ENCODE data around the gene TRIM17. TPM values are rescaled to one million over a fixed set of nuclear protein-coding genes. Genes with fewer than 3 reads are reported as not detected.
A peak's percentile ranks its signal among the peaks of the same experiment; 100 is the strongest.

TRIM17 gene
- total RNA-seq (ENCODE audit: low replicate concordance): 7.8 and 9.4 TPM in 2 replicates
- long read RNA-seq: 0 reads

- peak; percentile 77 for TF ChIP-seq CTCF (conservative IDR thresholded peaks at IDR 0.05)
- H3K36me3 Mint-ChIP-seq: no peaks in the 10 kb centered on the region
- no peaks in the 10 kb centered on the region for H3K9me3 Mint-ChIP-seq
- peaks cover 7% of the 10 kb centered on the region for H3K27me3 Mint-ChIP-seq
- no peak for DNase-seq (ENCODE audit: extremely low spot score, unreplicated experiment)
- peak within 1 kb of the TSS; percentile 88 for H3K27ac Mint-ChIP-seq
- H3K4me3 Mint-ChIP-seq: peak within 1 kb of the TSS; percentile 85
- H3K4me1 Mint-ChIP-seq (ENCODE audit: unreplicated experiment): peaks cover 13% of the 10 kb centered on the region
Measured at GRCh38 chr1:228416217-228416933, at the start of gene TRIM17. TRIM17 (minus strand) TSS chr1:228416861; CDS start chr1:228415072, 1,789 bp downstream.

GRCh38 chr1:228465571-228466146 lies 49.0 kb upstream of the TRIM17 start:
- peaks cover 69% of the 10 kb centered on the region for H3K27me3 Mint-ChIP-seq
- H3K4me3 Mint-ChIP-seq: peak overlapping the region; percentile 94
- H3K9me3 Mint-ChIP-seq: no peaks in the 10 kb centered on the region
- H3K36me3 Mint-ChIP-seq: no peaks in the 10 kb centered on the region
- no peak for TF ChIP-seq CTCF (conservative IDR thresholded peaks at IDR 0.05)
- no peak overlapping the region for H3K27ac Mint-ChIP-seq
- no peak for DNase-seq (ENCODE audit: extremely low spot score, unreplicated experiment)
- peaks cover 17% of the 10 kb centered on the region for H3K4me1 Mint-ChIP-seq (ENCODE audit: unreplicated experiment)

- H3K27me3 Mint-ChIP-seq: peaks cover 71% of the 10 kb centered on the region
- no peak for TF ChIP-seq CTCF (conservative IDR thresholded peaks at IDR 0.05)
- no peaks in the 10 kb centered on the region for H3K36me3 Mint-ChIP-seq
- peak overlapping the region; percentile 79 for H3K27ac Mint-ChIP-seq
- H3K9me3 Mint-ChIP-seq: no peaks in the 10 kb centered on the region
- H3K4me1 Mint-ChIP-seq (ENCODE audit: unreplicated experiment): peaks cover 18% of the 10 kb centered on the region
- H3K4me3 Mint-ChIP-seq: peak overlapping the region; percentile 94
- DNase-seq (ENCODE audit: extremely low spot score, unreplicated experiment): no peak
Measured at GRCh38 chr1:228465141-228465540, 48.5 kb upstream of the TRIM17 start.

GRCh38 chr1:228464487-228464983 lies 47.9 kb upstream of the TRIM17 start:
- Mint-ChIP-seq H3K36me3 (no peaks in the 10 kb centered on the region), H3K27me3 (peaks cover 71% of the 10 kb centered on the region), H3K4me3 (peak overlapping the region; percentile 94), H3K27ac (peak overlapping the region; percentile 79), H3K9me3 (no peaks in the 10 kb centered on the region), H3K4me1 (ENCODE audit: unreplicated experiment) (peaks cover 18% of the 10 kb centered on the region)
- peak; percentile 84 for DNase-seq (ENCODE audit: extremely low spot score, unreplicated experiment)
- no peak for TF ChIP-seq CTCF (conservative IDR thresholded peaks at IDR 0.05)

GRCh38 chr1:228463559-228464455 lies 47.1 kb upstream of the TRIM17 start:
- DNase-seq (ENCODE audit: extremely low spot score, unreplicated experiment): no peak
- peak; percentile 52 for TF ChIP-seq CTCF (conservative IDR thresholded peaks at IDR 0.05)
- Mint-ChIP-seq H3K4me3 (peak overlapping the region; percentile 94), H3K36me3 (no peaks in the 10 kb centered on the region), H3K27me3 (peaks cover 69% of the 10 kb centered on the region), H3K27ac (peak overlapping the region; percentile 79), H3K9me3 (no peaks in the 10 kb centered on the region), H3K4me1 (ENCODE audit: unreplicated experiment) (peaks cover 22% of the 10 kb centered on the region)

All from type B pancreatic cell (in vitro differentiated cells).